SK-N-MC (cell line): ENCODE data around the gene EID2.

Experiments
- DNase-seq: peaks from one replicate; pipeline ENCODE4 v3.0.0-alpha.2; 2011; ENCODE audit warnings: low read depth, low spot score
- H3K27ac ChIP-seq: fragments of 200-600 bp; sonication (generic); 2 replicates; pipeline ENCODE4 v1.5.1; 2016; ENCODE audit warnings: mixed run types
- H3K36me3 ChIP-seq: fragments of 200-600 bp; sonication (generic); 2 replicates; pipeline ENCODE4 v1.6.1; 2017; ENCODE audit warnings: antibody characterized with exemption, low read length, mixed read lengths; ENCODE audit not compliant: insufficient read depth
- H3K4me3 ChIP-seq: fragments of 200-600 bp; sonication (generic); 2 replicates; pipeline ENCODE4 v1.5.1; 2016
- H3K9ac ChIP-seq: fragments of 200-600 bp; sonication (generic); 2 replicates; pipeline ENCODE4 v1.8.0; 2017; ENCODE audit warnings: mixed run types, mixed read lengths; ENCODE audit not compliant: insufficient read length
- H3K9me3 ChIP-seq: fragments of 200-600 bp; sonication (generic); 2 replicates; pipeline ENCODE4 v1.6.1; 2017; ENCODE audit warnings: low read depth, mild to moderate bottlenecking, antibody characterized with exemption, low read length, moderate library complexity, mixed read lengths
- EZH2 ChIP-seq: fragments of 200-600 bp; sonication (generic); IDR thresholded peaks from one replicate; pipeline ENCODE4 v1.6.1; 2017; ENCODE audit warnings: antibody characterized with exemption
- FOXP2 ChIP-seq: optimal IDR thresholded peaks from 2 replicates; pipeline ENCODE3; 2011; ENCODE audit warnings: mild to moderate bottlenecking, moderate library complexity; ENCODE audit not compliant: insufficient read depth; ENCODE audit errors: extremely low read length, control extremely low read depth
- POLR2AphosphoS5 ChIP-seq: IDR thresholded peaks from 2 replicates; pipeline ENCODE4 v1.6.1; 2012; ENCODE audit warnings: mild to moderate bottlenecking, low read depth, low read length, borderline replicate concordance

EID2 gene

GRCh38 chr19:39500543-39500942, 39.4 kb downstream of the EID2 start:
- no peak for DNase-seq
- TF ChIP-seq FOXP2 (no peak), EZH2 (no peak), POLR2AphosphoS5 (no peak)
- Histone ChIP-seq H3K36me3 (no peaks in the 10 kb centered on the region), H3K9me3 (no peaks in the 10 kb centered on the region), H3K4me3 (no peak overlapping the region), H3K27ac (no peak overlapping the region), H3K9ac (no peak overlapping the region)

- Histone ChIP-seq H3K27ac (no peak overlapping the region), H3K4me3 (no peak overlapping the region), H3K36me3 (no peaks in the 10 kb centered on the region), H3K9me3 (no peaks in the 10 kb centered on the region), H3K9ac (no peak overlapping the region)
- no peak for DNase-seq
- TF ChIP-seq EZH2 = no peak
Observed at GRCh38 chr19:39499932-39500331, 40.0 kb downstream of the EID2 start.

- TF ChIP-seq FOXP2 (no peak), POLR2AphosphoS5 (peak; percentile 47; the same call in 1 of the 2 replicates)
- H3K9ac ChIP-seq = peak within 1 kb of the TSS; percentile 68
- DNase-seq = no peak
Observed at GRCh38 chr19:39498798-39499642, 40.9 kb downstream of the EID2 start, which contains the start of gene DLL3. Gene DLL3, plus strand, starts transcription at chr19:39498947. Its CDS starts 28 bp downstream, at chr19:39498975.

GRCh38 chr19:39497996-39498797, 41.8 kb downstream of the EID2 start:
- TF ChIP-seq FOXP2 = no peak
- no peak for TF ChIP-seq POLR2AphosphoS5
- no peak for TF ChIP-seq EZH2
- no peaks in the 10 kb centered on the region for H3K9me3 ChIP-seq
- H3K9ac ChIP-seq = peak overlapping the region; percentile 68
- H3K27ac ChIP-seq = no peak overlapping the region
- no peak for DNase-seq
- H3K36me3 ChIP-seq = no peaks in the 10 kb centered on the region
- H3K4me3 ChIP-seq = peak overlapping the region; percentile 90

More at GRCh38 chr19:39498798-39499642, 40.9 kb downstream of the EID2 start, which contains the start of gene DLL3:
- Histone ChIP-seq H3K36me3 (no peaks in the 10 kb centered on the region), H3K9me3 (no peaks in the 10 kb centered on the region), H3K27ac (no peak within 1 kb of the TSS), H3K4me3 (peak within 1 kb of the TSS; percentile 90)

- Histone ChIP-seq H3K4me3 (peak overlapping the region; percentile 90), H3K36me3 (no peaks in the 10 kb centered on the region), H3K27ac (no peak overlapping the region), H3K9ac (no peak overlapping the region), H3K9me3 (no peaks in the 10 kb centered on the region)
- DNase-seq = no peak
- TF ChIP-seq POLR2AphosphoS5 = no peak
- no peak for TF ChIP-seq FOXP2
- TF ChIP-seq EZH2 = no peak
Observed at GRCh38 chr19:39497701-39497995, 42.3 kb downstream of the EID2 start.

GRCh38 chr19:39496063-39496462, 43.9 kb downstream of the EID2 start:
- Histone ChIP-seq H3K9ac (no peak overlapping the region), H3K4me3 (no peak overlapping the region), H3K9me3 (no peaks in the 10 kb centered on the region), H3K36me3 (no peaks in the 10 kb centered on the region; the same call in 1 of the 2 replicates), H3K27ac (no peak overlapping the region)
- no peak for DNase-seq
- TF ChIP-seq FOXP2 (no peak), POLR2AphosphoS5 (no peak), EZH2 (no peak)

GRCh38 chr19:39494661-39495060, 45.3 kb downstream of the EID2 start:
- no peak for DNase-seq
- H3K4me3 ChIP-seq = no peak overlapping the region
- TF ChIP-seq EZH2 (no peak), FOXP2 (no peak), POLR2AphosphoS5 (no peak)
- H3K9ac ChIP-seq = no peak overlapping the region
- peaks cover 8% of the 10 kb centered on the region; the same call in 1 of the 2 replicates for H3K36me3 ChIP-seq
- H3K9me3 ChIP-seq = no peaks in the 10 kb centered on the region
- H3K27ac ChIP-seq = no peak overlapping the region

- H3K9ac ChIP-seq = no peak overlapping the region
- H3K36me3 ChIP-seq = peaks cover 27% of the 10 kb centered on the region; the same call in 1 of the 2 replicates
- TF ChIP-seq EZH2 (no peak), FOXP2 (no peak), POLR2AphosphoS5 (no peak)
Observed at GRCh38 chr19:39492788-39493187, 47.2 kb downstream of the EID2 start.

GRCh38 chr19:39492225-39492624, 47.7 kb downstream of the EID2 start:
- Histone ChIP-seq H3K27ac (no peak overlapping the region), H3K9me3 (no peaks in the 10 kb centered on the region), H3K9ac (no peak overlapping the region), H3K4me3 (no peak overlapping the region), H3K36me3 (peaks cover 28% of the 10 kb centered on the region; the same call in 1 of the 2 replicates)
- TF ChIP-seq FOXP2 = no peak
- DNase-seq = no peak

More at GRCh38 chr19:39492788-39493187, 47.2 kb downstream of the EID2 start:
- Histone ChIP-seq H3K9me3 (no peaks in the 10 kb centered on the region), H3K4me3 (no peak overlapping the region), H3K27ac (no peak overlapping the region; the same call in 1 of the 2 replicates)
- no peak for DNase-seq
